GM10266 (cell line): ENCODE results near the gene GAPT.

Source experiments
- DNase-seq: peaks from one replicate; pipeline ENCODE4 v3.0.0; 2012; ENCODE audit errors: extremely low spot score
- TF ChIP-seq, protein P1 (sequence below): IDR thresholded peaks from 2 replicates; pipeline ENCODE4 v1.5.1; 2012; ENCODE audit warnings: mild to moderate bottlenecking, low read depth; ENCODE audit not compliant: control insufficient read depth, insufficient read depth; ENCODE audit errors: missing control alignments

GAPT gene

GRCh38 chr5:58491216-58491892 lies at the start of gene GAPT:
Gene GAPT (plus strand): TSS chr5:58491435. CDS start chr5:58494537, 3,102 bp downstream.
- TF ChIP-seq, protein P1, sequence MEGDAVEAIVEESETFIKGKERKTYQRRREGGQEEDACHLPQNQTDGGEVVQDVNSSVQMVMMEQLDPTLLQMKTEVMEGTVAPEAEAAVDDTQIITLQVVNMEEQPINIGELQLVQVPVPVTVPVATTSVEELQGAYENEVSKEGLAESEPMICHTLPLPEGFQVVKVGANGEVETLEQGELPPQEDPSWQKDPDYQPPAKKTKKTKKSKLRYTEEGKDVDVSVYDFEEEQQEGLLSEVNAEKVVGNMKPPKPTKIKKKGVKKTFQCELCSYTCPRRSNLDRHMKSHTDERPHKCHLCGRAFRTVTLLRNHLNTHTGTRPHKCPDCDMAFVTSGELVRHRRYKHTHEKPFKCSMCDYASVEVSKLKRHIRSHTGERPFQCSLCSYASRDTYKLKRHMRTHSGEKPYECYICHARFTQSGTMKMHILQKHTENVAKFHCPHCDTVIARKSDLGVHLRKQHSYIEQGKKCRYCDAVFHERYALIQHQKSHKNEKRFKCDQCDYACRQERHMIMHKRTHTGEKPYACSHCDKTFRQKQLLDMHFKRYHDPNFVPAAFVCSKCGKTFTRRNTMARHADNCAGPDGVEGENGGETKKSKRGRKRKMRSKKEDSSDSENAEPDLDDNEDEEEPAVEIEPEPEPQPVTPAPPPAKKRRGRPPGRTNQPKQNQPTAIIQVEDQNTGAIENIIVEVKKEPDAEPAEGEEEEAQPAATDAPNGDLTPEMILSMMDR = no peak
- no peak for DNase-seq

GRCh38 chr5:58444805-58445204 lies 46.4 kb upstream of the GAPT start:
- TF ChIP-seq, protein P1 = no peak
- no peak for DNase-seq

DNA sequence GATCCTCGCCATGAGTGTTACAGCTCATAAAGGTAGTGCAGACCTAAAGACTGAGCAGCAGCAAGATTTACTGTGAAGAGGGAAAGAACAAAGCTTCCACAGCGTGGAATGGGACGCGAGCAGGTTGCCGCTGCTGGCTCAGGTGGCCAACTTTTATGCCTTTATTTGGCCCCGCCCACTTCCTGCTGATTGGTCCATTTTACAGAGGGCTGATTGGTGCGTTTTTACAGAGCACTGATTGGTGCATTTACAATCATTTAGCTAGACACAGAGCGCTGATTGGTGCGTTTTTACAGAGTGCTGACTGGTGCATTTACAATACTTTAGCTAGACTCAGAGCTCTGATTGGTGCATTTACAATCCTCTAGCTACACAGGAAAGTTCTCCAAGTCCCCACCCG lies 45.2 kb upstream of the GAPT start:
- TF ChIP-seq, protein P1 = no peak
- DNase-seq = no peak

- no peak for DNase-seq
- TF ChIP-seq, protein P1 = no peak
These were observed 44.0 kb upstream of the GAPT start for GRCh38 chr5:58447226-58447625.

DNA sequence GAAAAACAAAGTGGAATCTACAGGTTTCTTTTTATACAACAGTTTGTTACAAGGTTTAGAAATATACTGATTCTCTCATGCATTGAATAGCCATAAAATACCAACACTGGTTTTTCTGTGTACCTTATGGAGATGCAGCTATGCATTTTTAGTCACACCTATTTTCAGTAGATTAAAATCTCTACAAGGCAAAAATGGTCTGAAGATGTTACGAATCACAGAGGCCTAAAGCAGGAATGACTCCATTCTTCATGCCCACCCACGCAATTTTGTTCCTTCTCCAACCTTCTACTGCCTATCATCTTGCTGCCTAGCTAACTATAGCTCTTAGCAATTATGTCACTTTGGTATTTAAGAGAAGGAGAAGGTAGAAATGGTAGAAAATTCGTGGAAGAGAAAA lies 41.2 kb upstream of the GAPT start:
- TF ChIP-seq, protein P1 = no peak
- no peak for DNase-seq

- DNase-seq = no peak
- TF ChIP-seq, protein P1 = no peak
These were observed 40.2 kb upstream of the GAPT start for GRCh38 chr5:58450811-58451629.

DNA sequence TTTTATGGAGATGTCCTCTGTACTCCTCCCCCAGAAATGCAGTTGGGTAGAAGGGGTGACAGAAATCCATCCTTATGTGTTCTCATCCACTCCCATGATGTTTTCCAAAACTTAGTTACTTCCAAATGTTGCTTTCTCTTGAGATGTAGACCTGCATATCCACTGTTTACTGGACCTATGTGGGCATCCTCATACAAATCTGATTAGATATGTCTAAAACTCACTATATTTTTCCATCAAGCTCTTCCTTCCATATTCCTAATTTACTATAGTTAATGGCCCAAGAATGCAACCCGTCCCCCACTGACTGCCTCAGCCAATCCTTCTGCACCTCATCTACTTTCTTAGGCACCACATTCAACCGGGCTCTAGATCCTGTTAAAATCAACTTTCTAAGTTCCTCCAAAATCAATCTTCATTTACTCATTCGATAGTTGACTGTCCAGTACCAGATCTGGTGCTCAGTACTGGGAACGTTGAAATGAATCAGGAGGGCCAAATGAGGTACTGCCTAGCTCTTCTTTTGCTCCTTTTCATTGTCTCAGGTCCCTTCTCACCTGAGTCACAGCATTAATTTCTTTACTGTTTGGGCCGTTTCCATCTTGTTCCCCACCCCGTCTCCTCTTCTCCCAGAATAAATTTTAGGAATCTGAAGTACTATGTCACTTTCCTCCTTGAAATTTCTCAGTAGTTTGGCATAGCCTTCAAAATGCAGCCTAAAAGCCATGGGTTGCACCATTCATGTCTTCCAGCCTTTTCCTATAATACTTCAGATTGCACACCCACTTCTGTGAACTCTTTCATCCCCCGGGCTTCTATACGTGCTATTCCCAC lies 39.3 kb upstream of the GAPT start:
- no peak for DNase-seq
- TF ChIP-seq, protein P1 = no peak
